SJSA1 (cell line): ENCODE measurements around the gene RPS25. TPM values are rescaled to one million over a fixed set of nuclear protein-coding genes. Genes with fewer than 3 reads are reported as not detected.
"Not testable (repeated sequence)": the region's sequence is repeated elsewhere in the genome, so short reads cannot be mapped to it uniquely, and the experiment has no call there.

ENCODE experiments used
- DNase-seq, 2 experiments: peaks; one replicate each; pipeline ENCODE4 v3.0.0-alpha.2; 2015 to 2020; ENCODE audit warnings: low spot score in 2 of 2, low read depth in 1 of 2
- H3K27ac ChIP-seq: fragments of 250-450 bp; sonication (Bioruptor Pico); 2 replicates; pipeline ENCODE4 v1.5.1; 2020; ENCODE audit warnings: mild to moderate bottlenecking, moderate library complexity
- H3K27me3 ChIP-seq: fragments of 250-450 bp; sonication (Bioruptor Pico); replicated peaks from 2 replicates; pipeline ENCODE4 v1.5.1; 2020; ENCODE audit warnings: mild to moderate bottlenecking, moderate library complexity
- H3K36me3 ChIP-seq: fragments of 250-450 bp; sonication (Bioruptor Pico); 2 replicates; pipeline ENCODE4 v1.5.1; 2020; ENCODE audit warnings: mild to moderate bottlenecking
- H3K4me1 ChIP-seq: fragments of 250-450 bp; sonication (Bioruptor Pico); replicated peaks from 2 replicates; pipeline ENCODE4 v1.6.1; 2021; ENCODE audit warnings: mild to moderate bottlenecking
- H3K4me3 ChIP-seq: fragments of 250-450 bp; sonication (Bioruptor Pico); 2 replicates; pipeline ENCODE4 v1.5.1; 2020; ENCODE audit warnings: mild to moderate bottlenecking
- H3K9me3 ChIP-seq: fragments of 250-450 bp; sonication (Bioruptor Pico); replicated peaks from 2 replicates; pipeline ENCODE4 v1.5.1; 2020; ENCODE audit warnings: mild to moderate bottlenecking
- total RNA-seq: library from RNA; depleted of rRNA; stranded (reverse); fragments of >200 nt; shearing (Covaris generic); gene quantifications from 2 replicates; pipeline ENCODE4 v1.2.3, GENCODE V29; 2014

Gene RPS25
- total RNA-seq, 1 experiment from 2014 or later: 718 TPM

GRCh38 chr11:119016216-119017009 is 1.7 kb downstream of the RPS25 start:
- Histone ChIP-seq H3K4me1 (0 out of 2 replicates have a peak, but pooled peaks cover 3% of the 10 kb centered on the region), H3K27ac (no peak overlapping the region), H3K27me3 (no peaks in the 10 kb centered on the region), H3K9me3 (no peaks in the 10 kb centered on the region; the same call in 1 of the 2 replicates), H3K4me3 (no peak overlapping the region), H3K36me3 (peaks cover 53% of the 10 kb centered on the region)
- DNase-seq: no peak

- no peak for DNase-seq
These were observed 3.0 kb downstream of the RPS25 start for GRCh38 chr11:119015054-119015611.

GRCh38 chr11:119014209-119014924 is 3.8 kb downstream of the RPS25 start:
- no peaks in the 10 kb centered on the region for H3K4me1 ChIP-seq
- no peak for DNase-seq
- no peaks in the 10 kb centered on the region for H3K27me3 ChIP-seq
- no peak overlapping the region for H3K4me3 ChIP-seq
- H3K27ac ChIP-seq: no peak overlapping the region
- H3K36me3 ChIP-seq: peaks cover 55% of the 10 kb centered on the region
- H3K9me3 ChIP-seq: no peaks in the 10 kb centered on the region; the same call in 1 of the 2 replicates

More at GRCh38 chr11:119015054-119015611, 3.0 kb downstream of the RPS25 start:
- peaks cover 55% of the 10 kb centered on the region for H3K36me3 ChIP-seq
- H3K27me3 ChIP-seq: no peaks in the 10 kb centered on the region
- H3K4me1 ChIP-seq: 0 out of 2 replicates have a peak, but pooled peaks cover 3% of the 10 kb centered on the region
- no peaks in the 10 kb centered on the region; the same call in 1 of the 2 replicates for H3K9me3 ChIP-seq
- no peak overlapping the region for H3K27ac ChIP-seq
- no peak overlapping the region for H3K4me3 ChIP-seq

GRCh38 chr11:119012629-119013170 is 5.4 kb downstream of the RPS25 start:
- Histone ChIP-seq H3K4me1 (no peaks in the 10 kb centered on the region), H3K9me3 (no peaks in the 10 kb centered on the region; the same call in 1 of the 2 replicates), H3K27me3 (no peaks in the 10 kb centered on the region), H3K27ac (no peak overlapping the region), H3K36me3 (peaks cover 53% of the 10 kb centered on the region), H3K4me3 (no peak overlapping the region)
- no peak for DNase-seq

- no peaks in the 10 kb centered on the region; the same call in 1 of the 2 replicates for H3K9me3 ChIP-seq
- DNase-seq: no peak
- peaks cover 53% of the 10 kb centered on the region for H3K36me3 ChIP-seq
- no peaks in the 10 kb centered on the region for H3K27me3 ChIP-seq
- H3K27ac ChIP-seq: no peak overlapping the region
- no peak overlapping the region for H3K4me3 ChIP-seq
- H3K4me1 ChIP-seq: no peaks in the 10 kb centered on the region
These were observed 6.6 kb downstream of the RPS25 start for GRCh38 chr11:119011476-119012053.

- H3K9me3 ChIP-seq: no peaks in the 10 kb centered on the region
- H3K4me1 ChIP-seq: no peaks in the 10 kb centered on the region
- H3K4me3 ChIP-seq: no peak overlapping the region
- H3K36me3 ChIP-seq: peaks cover 17% of the 10 kb centered on the region
- no peak for DNase-seq
- no peak overlapping the region for H3K27ac ChIP-seq
- H3K27me3 ChIP-seq: no peaks in the 10 kb centered on the region
These were observed 11.5 kb downstream of the RPS25 start for GRCh38 chr11:119006656-119007055.

GRCh38 chr11:119000906-119001305 is 17.2 kb downstream of the RPS25 start:
- H3K4me3 ChIP-seq: no peak overlapping the region
- H3K36me3 ChIP-seq: peaks cover 22% of the 10 kb centered on the region
- no peaks in the 10 kb centered on the region for H3K9me3 ChIP-seq
- H3K27ac ChIP-seq: no peak overlapping the region
- H3K27me3 ChIP-seq: no peaks in the 10 kb centered on the region
- peaks cover 17% of the 10 kb centered on the region for H3K4me1 ChIP-seq
- DNase-seq: no peak

GRCh38 chr11:118998822-118999221 is 19.3 kb downstream of the RPS25 start:
- no peaks in the 10 kb centered on the region for H3K9me3 ChIP-seq
- DNase-seq: peak; percentile 73
- H3K36me3 ChIP-seq: peaks cover 22% of the 10 kb centered on the region
- H3K4me3 ChIP-seq: peak overlapping the region; percentile 66
- peak overlapping the region; percentile 81 for H3K27ac ChIP-seq
- H3K4me1 ChIP-seq: peaks cover 17% of the 10 kb centered on the region
- H3K27me3 ChIP-seq: no peaks in the 10 kb centered on the region

GRCh38 chr11:118998388-118998717 is 19.8 kb downstream of the RPS25 start:
- peak overlapping the region; percentile 66 for H3K4me3 ChIP-seq
- H3K27ac ChIP-seq: peak overlapping the region; percentile 81
- H3K9me3 ChIP-seq: no peaks in the 10 kb centered on the region
- H3K27me3 ChIP-seq: no peaks in the 10 kb centered on the region
- DNase-seq: no peak
- peaks cover 22% of the 10 kb centered on the region for H3K36me3 ChIP-seq
- peaks cover 17% of the 10 kb centered on the region for H3K4me1 ChIP-seq

- peak; percentile 75 to 78 for DNase-seq
- Histone ChIP-seq H3K4me3 (peak within 1 kb of the TSS; percentile 66), H3K9me3 (no peaks in the 10 kb centered on the region), H3K27me3 (no peaks in the 10 kb centered on the region), H3K4me1 (peaks cover 17% of the 10 kb centered on the region), H3K36me3 (peaks cover 22% of the 10 kb centered on the region), H3K27ac (peak within 1 kb of the TSS; percentile 81)
These were observed 20.3 kb downstream of the RPS25 start, which contains the start of gene CENATAC for GRCh38 chr11:118997627-118998387. Gene CENATAC (plus strand): TSS chr11:118998138. CDS start chr11:118998198, 60 bp downstream.

- H3K27me3 ChIP-seq: no peaks in the 10 kb centered on the region
- peak overlapping the region; percentile 66 for H3K4me3 ChIP-seq
- DNase-seq: no peak
- H3K9me3 ChIP-seq: no peaks in the 10 kb centered on the region
- H3K36me3 ChIP-seq: peaks cover 22% of the 10 kb centered on the region
- peaks cover 17% of the 10 kb centered on the region for H3K4me1 ChIP-seq
- peak overlapping the region; percentile 15; the same call in 1 of the 2 replicates for H3K27ac ChIP-seq
These were observed 21.1 kb downstream of the RPS25 start for GRCh38 chr11:118996926-118997626.

- H3K27me3 ChIP-seq, H3K4me1 ChIP-seq, H3K4me3 ChIP-seq, H3K9me3 ChIP-seq, H3K36me3 ChIP-seq, DNase-seq, H3K27ac ChIP-seq: not testable (repeated sequence)
These were observed 26.6 kb downstream of the RPS25 start for GRCh38 chr11:118991486-118992038.
